ENCODE measurements around the gene YAP1.
A peak's percentile ranks its signal among the peaks of the same experiment; 100 is the strongest.

YAP1 gene

DNA sequence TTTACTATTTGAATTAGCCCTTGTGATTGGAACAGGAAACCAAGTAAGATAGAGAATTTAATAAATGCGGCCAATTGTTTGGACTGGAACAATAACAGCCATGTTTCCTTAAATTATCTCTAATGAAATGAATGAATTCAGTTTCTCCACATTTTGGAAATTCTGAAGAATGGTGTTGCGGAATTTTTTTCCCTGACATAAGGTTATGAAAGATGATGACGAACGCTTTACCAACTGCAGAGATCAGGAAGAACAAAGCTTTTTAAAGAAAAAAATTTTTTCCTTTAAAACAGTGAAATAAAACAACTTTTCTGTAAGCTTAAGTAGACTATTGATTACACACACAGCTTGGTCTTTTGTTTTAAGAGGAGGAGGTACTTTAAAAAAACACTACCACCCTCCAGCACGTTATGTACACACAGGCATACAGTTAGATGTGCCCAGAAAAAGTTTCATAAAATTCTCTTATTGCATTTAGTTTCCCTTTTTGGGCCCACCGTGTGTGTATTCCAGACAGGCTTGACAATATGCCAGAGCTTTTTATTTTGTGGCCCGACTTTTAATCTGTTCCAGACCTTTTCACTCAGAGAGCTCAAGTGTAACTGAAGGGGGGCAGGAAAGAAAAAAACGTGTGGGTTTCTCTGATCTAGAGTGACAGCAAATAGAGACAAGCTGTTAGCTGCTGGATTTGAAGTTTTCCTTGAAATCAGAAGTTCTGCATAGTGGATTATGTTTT is 77.3 kb downstream of the YAP1 start:
- no peak for TF ChIP-seq OSR1 (CRISPR knock-in tag; IDR thresholded peaks at IDR 0.05)
- TF ChIP-seq SNAI2 (CRISPR knock-in tag; IDR thresholded peaks at IDR 0.05) = no peak
- TF ChIP-seq, protein P1, sequence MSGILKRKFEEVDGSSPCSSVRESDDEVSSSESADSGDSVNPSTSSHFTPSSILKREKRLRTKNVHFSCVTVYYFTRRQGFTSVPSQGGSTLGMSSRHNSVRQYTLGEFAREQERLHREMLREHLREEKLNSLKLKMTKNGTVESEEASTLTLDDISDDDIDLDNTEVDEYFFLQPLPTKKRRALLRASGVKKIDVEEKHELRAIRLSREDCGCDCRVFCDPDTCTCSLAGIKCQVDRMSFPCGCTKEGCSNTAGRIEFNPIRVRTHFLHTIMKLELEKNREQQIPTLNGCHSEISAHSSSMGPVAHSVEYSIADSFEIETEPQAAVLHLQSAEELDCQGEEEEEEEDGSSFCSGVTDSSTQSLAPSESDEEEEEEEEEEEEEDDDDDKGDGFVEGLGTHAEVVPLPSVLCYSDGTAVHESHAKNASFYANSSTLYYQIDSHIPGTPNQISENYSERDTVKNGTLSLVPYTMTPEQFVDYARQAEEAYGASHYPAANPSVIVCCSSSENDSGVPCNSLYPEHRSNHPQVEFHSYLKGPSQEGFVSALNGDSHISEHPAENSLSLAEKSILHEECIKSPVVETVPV (CRISPR knock-in tag; IDR thresholded peaks at IDR 0.05) = no peak
- no peak for TF ChIP-seq PPARA (CRISPR knock-in tag; IDR thresholded peaks at IDR 0.05; ENCODE audit: borderline replicate concordance)
- TF ChIP-seq, protein P2, sequence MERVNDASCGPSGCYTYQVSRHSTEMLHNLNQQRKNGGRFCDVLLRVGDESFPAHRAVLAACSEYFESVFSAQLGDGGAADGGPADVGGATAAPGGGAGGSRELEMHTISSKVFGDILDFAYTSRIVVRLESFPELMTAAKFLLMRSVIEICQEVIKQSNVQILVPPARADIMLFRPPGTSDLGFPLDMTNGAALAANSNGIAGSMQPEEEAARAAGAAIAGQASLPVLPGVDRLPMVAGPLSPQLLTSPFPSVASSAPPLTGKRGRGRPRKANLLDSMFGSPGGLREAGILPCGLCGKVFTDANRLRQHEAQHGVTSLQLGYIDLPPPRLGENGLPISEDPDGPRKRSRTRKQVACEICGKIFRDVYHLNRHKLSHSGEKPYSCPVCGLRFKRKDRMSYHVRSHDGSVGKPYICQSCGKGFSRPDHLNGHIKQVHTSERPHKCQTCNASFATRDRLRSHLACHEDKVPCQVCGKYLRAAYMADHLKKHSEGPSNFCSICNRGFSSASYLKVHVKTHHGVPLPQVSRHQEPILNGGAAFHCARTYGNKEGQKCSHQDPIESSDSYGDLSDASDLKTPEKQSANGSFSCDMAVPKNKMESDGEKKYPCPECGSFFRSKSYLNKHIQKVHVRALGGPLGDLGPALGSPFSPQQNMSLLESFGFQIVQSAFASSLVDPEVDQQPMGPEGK (CRISPR knock-in tag; IDR thresholded peaks at IDR 0.05; ENCODE audit: borderline replicate concordance) = no peak
- TF ChIP-seq TOX (CRISPR knock-in tag; IDR thresholded peaks at IDR 0.05; ENCODE audit: borderline replicate concordance) = no peak
- no peak for TF ChIP-seq ZNF8 (CRISPR knock-in tag; IDR thresholded peaks at IDR 0.05)
- TF ChIP-seq ZC3H10 (CRISPR knock-in tag; IDR thresholded peaks at IDR 0.05) = no peak
- TF ChIP-seq, protein P3, sequence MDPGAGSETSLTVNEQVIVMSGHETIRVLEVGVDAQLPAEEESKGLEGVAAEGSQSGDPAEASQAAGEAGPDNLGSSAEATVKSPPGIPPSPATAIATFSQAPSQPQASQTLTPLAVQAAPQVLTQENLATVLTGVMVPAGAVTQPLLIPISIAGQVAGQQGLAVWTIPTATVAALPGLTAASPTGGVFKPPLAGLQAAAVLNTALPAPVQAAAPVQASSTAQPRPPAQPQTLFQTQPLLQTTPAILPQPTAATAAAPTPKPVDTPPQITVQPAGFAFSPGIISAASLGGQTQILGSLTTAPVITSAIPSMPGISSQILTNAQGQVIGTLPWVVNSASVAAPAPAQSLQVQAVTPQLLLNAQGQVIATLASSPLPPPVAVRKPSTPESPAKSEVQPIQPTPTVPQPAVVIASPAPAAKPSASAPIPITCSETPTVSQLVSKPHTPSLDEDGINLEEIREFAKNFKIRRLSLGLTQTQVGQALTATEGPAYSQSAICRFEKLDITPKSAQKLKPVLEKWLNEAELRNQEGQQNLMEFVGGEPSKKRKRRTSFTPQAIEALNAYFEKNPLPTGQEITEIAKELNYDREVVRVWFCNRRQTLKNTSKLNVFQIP (CRISPR knock-in tag; IDR thresholded peaks at IDR 0.05; ENCODE audit: borderline replicate concordance, low read depth) = no peak
- TF ChIP-seq CSDC2 (CRISPR knock-in tag; IDR thresholded peaks at IDR 0.05) = no peak
- TF ChIP-seq ESRRG (CRISPR knock-in tag; IDR thresholded peaks at IDR 0.05) = no peak
- TF ChIP-seq ZFP3 (CRISPR knock-in tag; IDR thresholded peaks at IDR 0.05) = no peak
- TF ChIP-seq RARB (CRISPR knock-in tag; IDR thresholded peaks at IDR 0.05) = no peak
- TF ChIP-seq GLIS3 (CRISPR knock-in tag; IDR thresholded peaks at IDR 0.05) = no peak
- no peak for TF ChIP-seq ZNF70 (CRISPR knock-in tag; IDR thresholded peaks at IDR 0.05)
- no peak for TF ChIP-seq ZNF565 (CRISPR knock-in tag; conservative IDR thresholded peaks at IDR 0.05; ENCODE audit: low read depth)
- TF ChIP-seq, protein P4, sequence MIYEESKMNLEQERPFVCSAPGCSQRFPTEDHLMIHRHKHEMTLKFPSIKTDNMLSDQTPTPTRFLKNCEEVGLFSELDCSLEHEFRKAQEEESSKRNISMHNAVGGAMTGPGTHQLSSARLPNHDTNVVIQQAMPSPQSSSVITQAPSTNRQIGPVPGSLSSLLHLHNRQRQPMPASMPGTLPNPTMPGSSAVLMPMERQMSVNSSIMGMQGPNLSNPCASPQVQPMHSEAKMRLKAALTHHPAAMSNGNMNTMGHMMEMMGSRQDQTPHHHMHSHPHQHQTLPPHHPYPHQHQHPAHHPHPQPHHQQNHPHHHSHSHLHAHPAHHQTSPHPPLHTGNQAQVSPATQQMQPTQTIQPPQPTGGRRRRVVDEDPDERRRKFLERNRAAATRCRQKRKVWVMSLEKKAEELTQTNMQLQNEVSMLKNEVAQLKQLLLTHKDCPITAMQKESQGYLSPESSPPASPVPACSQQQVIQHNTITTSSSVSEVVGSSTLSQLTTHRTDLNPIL (CRISPR knock-in tag; IDR thresholded peaks at IDR 0.05; ENCODE audit: low read depth) = no peak
- TF ChIP-seq ZFP30 (CRISPR knock-in tag; IDR thresholded peaks at IDR 0.05) = no peak
- peak; percentile 74 for ATAC-seq

DNA sequence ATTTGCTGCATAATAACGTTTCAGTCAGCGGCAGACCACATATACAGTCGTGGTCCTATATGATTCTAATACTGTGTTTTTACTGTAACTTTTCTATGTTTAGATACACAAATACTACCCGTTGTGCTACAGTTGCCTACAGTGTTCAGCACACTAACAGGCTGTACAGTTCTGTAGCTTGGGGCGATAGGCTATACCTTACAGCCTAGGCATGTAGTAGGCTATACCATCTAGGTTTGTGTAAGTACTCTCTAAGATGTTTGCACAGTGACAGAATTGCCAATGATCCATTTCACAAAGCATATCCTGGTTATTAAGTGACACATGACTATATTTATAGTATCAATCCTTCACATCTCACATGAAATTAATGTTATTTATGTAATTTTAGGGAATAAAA is 78.2 kb downstream of the YAP1 start:
- TF ChIP-seq, protein P1 (CRISPR knock-in tag; IDR thresholded peaks at IDR 0.05) = no peak
- TF ChIP-seq ZNF565 (CRISPR knock-in tag; conservative IDR thresholded peaks at IDR 0.05; ENCODE audit: low read depth) = no peak
- no peak for ATAC-seq

DNA sequence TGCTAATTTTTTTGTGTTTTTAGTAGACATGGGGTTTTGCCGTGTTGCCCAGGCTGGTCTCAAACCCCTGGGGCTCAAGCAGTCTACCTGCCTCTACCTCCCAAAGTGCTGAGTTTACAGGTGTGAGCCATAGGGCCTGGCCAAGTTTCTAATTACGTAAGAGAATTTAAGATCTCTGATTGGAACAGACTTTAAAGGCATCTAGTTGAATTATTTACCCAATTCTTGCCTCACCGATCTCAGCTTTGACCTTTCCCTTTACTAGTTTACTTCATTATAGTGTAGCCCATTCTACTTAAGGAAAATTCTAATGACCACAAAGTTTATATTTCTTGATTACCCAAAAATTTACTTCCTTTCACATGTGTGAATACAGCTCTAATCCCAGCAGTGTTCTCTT is 81.6 kb downstream of the YAP1 start:
- no peak for ATAC-seq
- TF ChIP-seq ZNF565 (CRISPR knock-in tag; conservative IDR thresholded peaks at IDR 0.05; ENCODE audit: low read depth) = no peak
- TF ChIP-seq ZFP30 (CRISPR knock-in tag; IDR thresholded peaks at IDR 0.05) = no peak
- no peak for TF ChIP-seq ZNF70 (CRISPR knock-in tag; IDR thresholded peaks at IDR 0.05)
- TF ChIP-seq, protein P2 (CRISPR knock-in tag; IDR thresholded peaks at IDR 0.05; ENCODE audit: borderline replicate concordance) = no peak
- TF ChIP-seq CSDC2 (CRISPR knock-in tag; IDR thresholded peaks at IDR 0.05) = no peak
- no peak for TF ChIP-seq TOX (CRISPR knock-in tag; IDR thresholded peaks at IDR 0.05; ENCODE audit: borderline replicate concordance)
- no peak for TF ChIP-seq PPARA (CRISPR knock-in tag; IDR thresholded peaks at IDR 0.05; ENCODE audit: borderline replicate concordance)
- TF ChIP-seq, protein P3 (CRISPR knock-in tag; IDR thresholded peaks at IDR 0.05; ENCODE audit: borderline replicate concordance, low read depth) = no peak
- no peak for TF ChIP-seq RARB (CRISPR knock-in tag; IDR thresholded peaks at IDR 0.05)
- no peak for TF ChIP-seq ZC3H10 (CRISPR knock-in tag; IDR thresholded peaks at IDR 0.05)
- no peak for TF ChIP-seq ARNTL (CRISPR knock-in tag; IDR thresholded peaks at IDR 0.05; ENCODE audit: borderline replicate concordance, low read depth)
- no peak for TF ChIP-seq BACH2 (CRISPR knock-in tag; IDR thresholded peaks at IDR 0.05; ENCODE audit: borderline replicate concordance)
- TF ChIP-seq SNAI2 (CRISPR knock-in tag; IDR thresholded peaks at IDR 0.05) = no peak
- no peak for TF ChIP-seq GLIS3 (CRISPR knock-in tag; IDR thresholded peaks at IDR 0.05)
- TF ChIP-seq ESRRG (CRISPR knock-in tag; IDR thresholded peaks at IDR 0.05) = no peak

All from SK-N-SH treated with all-trans-retinoic acid at 6 μM for 48 hours (cell line).